ENCODE measurements around the gene MORC1. TPM values are rescaled to one million over a fixed set of nuclear protein-coding genes. Genes with fewer than 3 reads are reported as not detected.

MORC1 gene
- total RNA-seq, 1 donor from 2014 or later: not detected

GRCh38 chr3:109149078-109149477 is 31.1 kb upstream of the MORC1 start:
- H3K4me1 Mint-ChIP-seq: no peaks in the 10 kb centered on the region

DNA sequence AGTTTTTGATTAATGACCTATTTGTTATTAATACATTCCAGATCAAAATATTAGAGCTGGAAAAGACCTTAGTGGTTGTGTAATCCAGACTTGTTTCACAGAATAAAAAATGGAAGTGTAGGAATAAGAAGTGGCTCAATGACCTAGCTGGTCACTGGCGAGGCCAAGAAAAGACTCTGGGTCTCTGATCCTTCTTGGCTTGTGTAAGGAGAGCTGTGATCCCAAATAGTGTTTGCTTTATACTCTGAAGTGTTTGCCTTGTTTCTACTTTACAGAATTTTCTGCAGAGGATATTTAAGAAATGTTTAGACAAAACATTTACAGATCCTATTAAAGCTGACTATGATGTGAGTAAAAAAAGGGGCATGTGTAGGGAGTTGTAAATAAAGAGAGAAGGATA is 25.7 kb upstream of the MORC1 start:
- no peaks in the 10 kb centered on the region for H3K36me3 Mint-ChIP-seq
- H3K4me3 Mint-ChIP-seq: no peak overlapping the region
- Histone ChIP-seq H3K4me1 (no peaks in the 10 kb centered on the region), H3K27ac (no peak overlapping the region), H3K9me3 (ENCODE audit: low read depth) (no peaks in the 10 kb centered on the region), H2AFZ (replicated peaks) (no peak overlapping the region), H3K9ac (no peak overlapping the region), H3K79me2 (ENCODE audit: low read depth) (no peaks in the 10 kb centered on the region), H3K4me2 (no peak overlapping the region), H3K36me3 (no peaks in the 10 kb centered on the region), H3K4me3 (no peak overlapping the region), H4K20me1 (ENCODE audit: low read depth) (no peaks in the 10 kb centered on the region), H3K27me3 (no peaks in the 10 kb centered on the region), H3F3A (ENCODE audit: low read depth) (no peaks in the 10 kb centered on the region)
- H3K4me1 Mint-ChIP-seq: peaks cover 2% of the 10 kb centered on the region
- no peak overlapping the region for H3K27ac Mint-ChIP-seq
- H3K9me3 Mint-ChIP-seq: no peaks in the 10 kb centered on the region
- TF ChIP-seq, protein P1, sequence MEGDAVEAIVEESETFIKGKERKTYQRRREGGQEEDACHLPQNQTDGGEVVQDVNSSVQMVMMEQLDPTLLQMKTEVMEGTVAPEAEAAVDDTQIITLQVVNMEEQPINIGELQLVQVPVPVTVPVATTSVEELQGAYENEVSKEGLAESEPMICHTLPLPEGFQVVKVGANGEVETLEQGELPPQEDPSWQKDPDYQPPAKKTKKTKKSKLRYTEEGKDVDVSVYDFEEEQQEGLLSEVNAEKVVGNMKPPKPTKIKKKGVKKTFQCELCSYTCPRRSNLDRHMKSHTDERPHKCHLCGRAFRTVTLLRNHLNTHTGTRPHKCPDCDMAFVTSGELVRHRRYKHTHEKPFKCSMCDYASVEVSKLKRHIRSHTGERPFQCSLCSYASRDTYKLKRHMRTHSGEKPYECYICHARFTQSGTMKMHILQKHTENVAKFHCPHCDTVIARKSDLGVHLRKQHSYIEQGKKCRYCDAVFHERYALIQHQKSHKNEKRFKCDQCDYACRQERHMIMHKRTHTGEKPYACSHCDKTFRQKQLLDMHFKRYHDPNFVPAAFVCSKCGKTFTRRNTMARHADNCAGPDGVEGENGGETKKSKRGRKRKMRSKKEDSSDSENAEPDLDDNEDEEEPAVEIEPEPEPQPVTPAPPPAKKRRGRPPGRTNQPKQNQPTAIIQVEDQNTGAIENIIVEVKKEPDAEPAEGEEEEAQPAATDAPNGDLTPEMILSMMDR (IDR thresholded peaks at IDR 0.05): no peak
- no peak for TF ChIP-seq EZH2phosphoT487 (IDR thresholded peaks at IDR 0.05)
- TF ChIP-seq EZH2 (IDR thresholded peaks at IDR 0.05): no peak
- H3K27me3 Mint-ChIP-seq (ENCODE audit: insufficient read depth, low read depth): no peaks in the 10 kb centered on the region
- DNase-seq (ENCODE audit: low spot score): no peak

More at GRCh38 chr3:109149078-109149477, 31.1 kb upstream of the MORC1 start:
- no peak for TF ChIP-seq EZH2phosphoT487 (IDR thresholded peaks at IDR 0.05)
- TF ChIP-seq, protein P1 (IDR thresholded peaks at IDR 0.05): no peak
- no peak for TF ChIP-seq EZH2 (IDR thresholded peaks at IDR 0.05)
- Histone ChIP-seq H3K9ac (no peak overlapping the region), H3K4me1 (no peaks in the 10 kb centered on the region), H3K27ac (no peak overlapping the region), H3K36me3 (no peaks in the 10 kb centered on the region), H3K27me3 (no peaks in the 10 kb centered on the region), H3K9me3 (ENCODE audit: low read depth) (no peaks in the 10 kb centered on the region), H3K79me2 (ENCODE audit: low read depth) (no peaks in the 10 kb centered on the region), H2AFZ (replicated peaks) (no peak overlapping the region), H4K20me1 (ENCODE audit: low read depth) (no peaks in the 10 kb centered on the region), H3F3A (ENCODE audit: low read depth) (no peaks in the 10 kb centered on the region), H3K4me2 (no peak overlapping the region), H3K4me3 (no peak overlapping the region)
- H3K9me3 Mint-ChIP-seq: no peaks in the 10 kb centered on the region
- H3K4me3 Mint-ChIP-seq: no peak overlapping the region
- DNase-seq (ENCODE audit: low spot score): no peak
- H3K27me3 Mint-ChIP-seq (ENCODE audit: insufficient read depth, low read depth): no peaks in the 10 kb centered on the region
- no peaks in the 10 kb centered on the region for H3K36me3 Mint-ChIP-seq
- H3K27ac Mint-ChIP-seq: no peak overlapping the region

GRCh38 chr3:109140318-109140717 is 22.4 kb upstream of the MORC1 start:
- no peak overlapping the region for H2AFZ ChIP-seq (replicated peaks)
- H3K9me3 Mint-ChIP-seq: no peaks in the 10 kb centered on the region
- H3K4me3 ChIP-seq: no peak overlapping the region
- no peaks in the 10 kb centered on the region for H3K36me3 ChIP-seq
- TF ChIP-seq EZH2phosphoT487 (IDR thresholded peaks at IDR 0.05) (no peak), EZH2 (IDR thresholded peaks at IDR 0.05) (no peak)
- TF ChIP-seq, protein P1 (IDR thresholded peaks at IDR 0.05): no peak
- H3K27ac ChIP-seq: no peak overlapping the region
- H3K9me3 ChIP-seq (ENCODE audit: low read depth): no peaks in the 10 kb centered on the region
- no peaks in the 10 kb centered on the region for H3K27me3 ChIP-seq
- no peaks in the 10 kb centered on the region for H3K79me2 ChIP-seq (ENCODE audit: low read depth)
- H4K20me1 ChIP-seq (ENCODE audit: low read depth): no peaks in the 10 kb centered on the region
- H3K36me3 Mint-ChIP-seq: no peaks in the 10 kb centered on the region
- H3K4me3 Mint-ChIP-seq: no peak overlapping the region
- no peak overlapping the region for H3K27ac Mint-ChIP-seq
- H3K4me1 ChIP-seq: no peaks in the 10 kb centered on the region
- DNase-seq (ENCODE audit: low spot score): no peak
- H3K27me3 Mint-ChIP-seq (ENCODE audit: insufficient read depth, low read depth): no peaks in the 10 kb centered on the region
- H3K4me1 Mint-ChIP-seq: peaks cover 16% of the 10 kb centered on the region
- no peaks in the 10 kb centered on the region for H3F3A ChIP-seq (ENCODE audit: low read depth)
- H3K4me2 ChIP-seq: no peak overlapping the region
- no peak overlapping the region for H3K9ac ChIP-seq
